Measurements from ENCODE around the gene FHL2.

The FHL2 gene

GRCh38 chr2:105421053-105421452 lies 22.2 kb upstream of the FHL2 start:
- DNase-seq (ENCODE audit: low spot score): no peak

GRCh38 chr2:105418522-105418921 lies 19.7 kb upstream of the FHL2 start:
- DNase-seq (ENCODE audit: low spot score): peak; percentile 73

DNA sequence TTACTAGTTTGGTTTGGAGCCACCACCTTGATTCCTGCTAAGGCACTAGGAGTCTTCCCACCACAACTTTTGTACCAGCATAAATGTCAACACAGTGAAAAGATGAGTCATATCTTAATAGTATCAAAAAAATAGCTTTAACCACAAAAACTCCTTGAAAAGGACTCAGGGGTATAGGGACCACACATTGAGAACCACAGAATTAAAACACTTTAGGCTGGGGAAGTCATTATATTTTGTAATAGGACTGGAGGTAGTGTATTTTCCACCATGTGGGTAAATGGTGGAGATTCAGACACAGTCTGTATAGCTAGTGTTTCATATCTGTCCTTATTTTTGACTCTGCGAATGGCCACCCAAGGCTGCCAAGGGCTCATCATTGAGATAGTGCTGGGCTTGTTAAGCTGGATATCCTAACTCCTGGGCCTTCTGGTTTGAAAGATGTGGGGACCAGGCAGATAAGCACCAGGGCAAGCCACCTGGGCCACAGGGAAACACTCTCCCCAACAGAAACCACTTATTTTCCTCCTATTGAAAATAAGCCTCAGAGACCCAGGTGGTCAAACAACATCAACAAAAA lies 19.1 kb upstream of the FHL2 start:
- DNase-seq (ENCODE audit: low spot score): peak; percentile 79

DNA sequence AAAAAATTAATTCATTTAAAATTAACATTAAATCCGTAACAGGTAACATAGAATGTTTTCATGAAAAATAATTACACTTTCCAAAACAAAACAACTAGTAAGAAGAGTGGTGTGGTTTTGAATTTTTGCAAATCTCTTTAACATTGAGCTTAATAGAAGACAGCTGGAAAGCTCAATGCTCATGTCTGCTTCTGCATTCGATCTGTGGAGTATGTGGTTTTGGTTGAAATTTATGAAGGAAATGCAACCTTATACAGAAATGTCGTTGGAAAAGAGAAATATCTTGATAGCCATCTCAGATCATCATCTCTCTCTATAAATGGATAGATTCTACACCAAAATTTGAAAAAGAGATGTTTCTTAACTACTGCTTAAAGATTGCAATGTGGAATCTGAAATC lies 17.3 kb upstream of the FHL2 start:
- DNase-seq (ENCODE audit: low spot score): no peak

- no peak for DNase-seq (ENCODE audit: low spot score)
Observed at GRCh38 chr2:105415007-105415406, 16.2 kb upstream of the FHL2 start.

DNA sequence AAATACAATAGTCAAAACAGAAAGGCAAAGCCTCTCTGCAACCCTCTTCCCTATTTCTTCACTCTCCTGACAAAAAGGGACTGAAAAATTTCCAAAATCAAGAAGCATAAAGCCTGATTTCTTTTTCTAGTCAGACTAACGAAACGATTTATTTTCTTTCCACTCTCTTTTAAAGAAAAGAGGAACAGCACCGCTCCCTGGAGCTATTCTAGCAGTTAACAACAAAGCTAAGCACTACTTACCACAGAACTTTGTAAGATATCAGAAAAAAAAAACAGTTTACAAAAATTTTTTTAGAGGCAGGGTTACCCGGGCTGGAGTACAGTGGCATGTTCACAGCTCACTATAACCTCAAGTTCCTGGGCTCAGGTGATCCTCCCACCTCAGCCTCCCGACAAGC lies 14.4 kb upstream of the FHL2 start:
- no peak for DNase-seq (ENCODE audit: low spot score)

DNA sequence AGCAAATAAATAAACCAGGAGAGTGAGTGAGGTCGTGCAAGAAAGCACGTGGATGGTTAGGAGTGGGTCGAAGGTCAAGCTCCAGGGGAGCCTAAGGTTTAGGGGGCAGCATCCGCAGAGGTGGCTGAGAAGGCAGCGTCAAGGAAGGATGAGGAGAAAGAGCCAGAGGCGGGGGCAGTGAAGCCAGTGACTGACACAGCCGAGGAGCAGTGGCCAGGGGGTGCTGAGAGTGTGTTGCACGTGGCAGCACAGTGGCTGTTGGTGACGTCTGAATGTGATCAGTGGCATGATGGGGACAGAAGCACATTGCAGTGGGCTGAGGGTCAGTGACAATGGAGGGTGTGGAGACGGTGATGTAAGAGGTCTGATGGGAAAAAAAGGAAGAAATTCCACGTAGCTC lies 13.7 kb upstream of the FHL2 start:
- no peak for DNase-seq (ENCODE audit: low spot score)

GRCh38 chr2:105411720-105412407 lies 13.0 kb upstream of the FHL2 start:
- DNase-seq (ENCODE audit: low spot score): no peak

- no peak for DNase-seq (ENCODE audit: low spot score)
Observed at GRCh38 chr2:105410554-105410953, 11.7 kb upstream of the FHL2 start.

DNA sequence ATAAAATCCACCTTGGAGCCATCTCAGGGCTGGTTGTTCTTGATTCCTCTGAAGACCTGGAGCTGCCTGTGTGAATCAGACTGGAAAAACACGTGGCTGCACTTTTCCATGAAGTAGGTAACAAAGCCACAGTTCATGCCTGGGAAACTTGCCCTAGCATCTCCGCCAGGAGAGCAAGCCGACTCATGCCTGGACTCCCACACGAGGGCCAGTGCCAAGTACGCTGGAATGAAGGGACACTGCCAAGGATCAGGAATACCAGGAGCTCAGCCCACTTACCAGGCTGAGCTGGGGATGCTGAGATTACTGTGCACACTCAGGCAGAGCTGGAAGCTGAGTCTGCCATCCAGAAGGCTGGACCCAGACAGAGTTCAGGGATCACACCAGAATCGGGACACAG lies 10.9 kb upstream of the FHL2 start:
- DNase-seq (ENCODE audit: low spot score): no peak

DNA sequence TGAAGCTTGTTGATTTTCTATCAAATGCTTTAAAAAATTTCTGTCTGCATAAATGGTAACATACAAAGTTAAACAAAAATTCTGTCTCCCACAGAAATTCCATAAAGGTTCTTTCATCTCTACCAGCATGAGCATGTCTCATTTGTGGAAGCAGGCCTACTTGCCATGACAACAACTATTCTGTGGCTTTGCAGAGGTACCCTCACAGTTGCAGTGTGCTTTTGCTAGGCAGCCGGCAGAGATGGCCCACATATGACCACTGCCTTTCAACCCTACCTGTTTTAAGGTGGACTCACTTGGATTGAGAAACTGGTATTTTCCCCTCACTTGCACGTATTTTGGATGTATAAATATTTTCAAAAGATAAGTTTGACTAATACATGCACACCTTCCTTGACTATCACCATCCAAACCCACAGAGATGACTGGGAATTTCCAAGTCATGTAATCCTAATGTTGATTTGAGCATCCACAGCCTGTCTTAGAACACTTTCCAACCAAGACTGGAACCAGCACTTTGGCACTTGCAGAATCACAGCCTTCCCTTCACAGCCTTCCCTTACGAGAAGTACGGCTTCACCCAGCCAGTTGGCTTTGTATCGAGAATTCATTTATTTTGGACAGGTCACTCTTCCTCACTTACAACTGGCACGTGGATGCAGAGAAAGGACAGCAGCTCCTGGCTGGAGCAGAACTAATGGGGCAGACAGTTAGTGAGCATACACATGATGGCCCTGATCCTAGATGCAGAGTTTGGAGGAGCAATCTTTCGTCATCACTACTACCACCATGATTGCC lies 9.3 kb upstream of the FHL2 start:
- DNase-seq (ENCODE audit: low spot score): no peak

DNA sequence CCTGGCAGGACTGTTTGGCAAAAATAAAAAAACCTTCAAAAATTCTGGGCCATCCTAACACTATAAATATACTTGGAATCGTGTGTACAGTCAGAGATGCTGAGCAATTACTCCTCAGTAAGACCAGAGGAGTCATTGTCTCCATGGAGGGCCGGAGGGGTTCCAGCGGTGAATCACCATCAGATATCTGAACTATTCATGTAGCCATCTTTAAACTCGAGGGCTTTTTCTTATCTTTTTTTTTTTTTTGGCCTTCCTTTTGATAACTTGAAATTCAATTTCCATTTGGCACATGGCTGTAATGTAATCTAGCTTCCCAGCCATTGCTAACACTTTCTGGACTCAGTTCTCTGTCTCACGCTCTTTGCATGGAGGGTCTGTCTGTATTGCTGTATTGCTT lies 7.4 kb upstream of the FHL2 start:
- no peak for DNase-seq (ENCODE audit: low spot score)

DNA sequence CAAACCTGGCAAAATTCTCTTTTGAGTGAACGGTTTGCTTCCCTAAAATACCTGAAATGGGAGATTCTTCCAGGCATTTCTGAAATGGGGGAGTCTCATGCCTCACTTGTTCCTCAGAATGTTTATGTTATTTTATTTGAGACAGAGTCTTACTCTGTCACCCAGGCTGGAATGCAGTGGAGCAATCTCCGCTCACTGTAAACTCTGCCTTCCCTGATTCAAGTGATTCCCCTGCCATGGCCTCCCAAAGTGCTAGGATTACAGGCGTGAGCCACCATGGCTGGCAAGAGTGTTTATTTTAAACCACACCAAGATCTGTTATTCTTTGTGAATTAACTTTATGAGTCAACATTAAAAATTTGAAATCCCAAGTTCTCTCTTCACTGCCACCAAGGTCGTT lies 6.4 kb upstream of the FHL2 start:
- no peak for DNase-seq (ENCODE audit: low spot score)

DNA sequence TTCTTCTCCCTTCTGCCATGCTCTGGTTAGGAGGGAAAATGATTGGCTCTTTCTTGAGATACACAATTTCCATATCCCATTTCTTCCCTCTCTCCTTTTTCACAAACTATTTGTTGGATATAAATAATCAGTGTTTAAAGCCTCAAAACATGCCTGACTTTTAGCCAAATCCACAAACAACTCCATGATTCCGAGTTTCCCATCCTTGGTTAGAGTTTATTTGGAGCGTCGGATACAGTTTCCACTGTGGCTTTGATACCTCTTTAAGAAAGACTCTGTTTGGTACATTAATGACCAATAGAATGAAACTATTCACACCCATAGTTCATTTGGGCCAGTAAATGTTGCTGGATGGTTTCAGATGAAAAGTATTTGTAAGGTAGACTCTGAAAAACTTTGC lies 5.9 kb upstream of the FHL2 start:
- no peak for DNase-seq (ENCODE audit: low spot score)

DNA sequence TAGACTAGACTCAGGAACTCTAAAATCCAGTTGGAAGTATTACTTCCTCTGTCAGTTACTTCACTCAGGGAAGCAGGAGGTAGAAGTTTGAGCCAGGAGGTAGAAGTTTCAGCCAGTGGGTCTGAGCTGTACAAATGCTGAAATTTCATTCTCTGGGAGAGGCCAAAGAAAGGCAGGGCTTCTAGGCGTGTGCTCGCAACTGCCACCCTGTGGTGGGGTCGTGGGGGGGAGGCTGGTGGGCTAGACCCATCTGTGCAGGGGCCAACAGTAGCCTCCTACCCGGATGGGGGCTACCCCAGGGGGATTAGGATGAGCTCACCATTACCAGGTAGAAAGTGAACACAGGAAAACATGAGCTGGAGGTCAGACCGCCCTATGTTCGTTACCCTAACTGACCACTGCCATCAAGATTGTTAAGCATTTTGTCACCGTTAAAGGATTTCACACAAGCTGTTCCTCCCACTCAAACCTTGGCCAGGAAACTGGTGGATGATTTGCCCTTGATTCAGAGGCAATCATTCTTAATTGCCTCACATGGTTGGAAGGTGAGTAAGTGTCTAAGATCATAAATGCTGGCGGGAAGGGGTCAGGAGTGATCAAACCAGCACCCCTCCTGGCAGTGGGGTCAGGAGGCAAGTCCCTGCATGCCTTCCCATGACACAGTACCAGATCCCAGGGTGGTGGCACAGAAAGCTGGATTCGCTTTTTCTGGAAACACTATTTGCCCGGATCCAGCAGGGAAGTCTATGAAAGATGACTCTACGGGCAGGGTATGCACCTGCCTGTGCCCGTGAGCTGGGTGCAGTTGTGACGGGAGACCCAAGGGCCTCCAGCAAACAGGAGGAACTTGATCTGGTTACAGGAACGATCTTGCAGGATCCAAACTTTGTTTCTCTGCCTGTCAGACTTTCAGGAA lies 5.2 kb upstream of the FHL2 start:
- DNase-seq (ENCODE audit: low spot score): no peak

DNA sequence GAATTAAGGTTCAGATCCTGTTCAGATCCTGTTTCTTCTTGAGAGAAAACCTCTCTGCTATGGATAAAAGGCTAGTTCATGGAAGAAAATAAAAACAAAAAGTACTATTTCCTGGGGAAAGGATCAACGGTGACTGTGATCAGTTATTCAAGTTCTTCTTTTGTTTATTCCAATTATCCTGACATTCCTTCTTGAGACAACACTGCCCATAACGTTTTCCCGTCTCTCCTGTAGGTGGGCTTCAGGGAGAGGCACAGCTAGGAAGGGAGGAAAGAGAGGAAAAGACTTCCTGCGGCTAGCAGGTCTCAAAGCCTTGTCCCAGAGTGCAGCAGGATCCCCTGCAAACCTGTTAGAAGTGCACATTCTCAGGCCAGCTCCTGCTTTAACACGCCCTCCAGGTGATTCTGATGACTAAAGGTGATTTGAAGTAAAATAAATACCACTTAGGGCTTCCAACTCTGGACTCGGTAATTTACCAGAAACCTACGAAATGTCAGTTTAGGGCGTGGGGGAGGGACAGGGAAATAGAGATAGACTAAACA lies 4.5 kb upstream of the FHL2 start:
- DNase-seq (ENCODE audit: low spot score): no peak

DNA sequence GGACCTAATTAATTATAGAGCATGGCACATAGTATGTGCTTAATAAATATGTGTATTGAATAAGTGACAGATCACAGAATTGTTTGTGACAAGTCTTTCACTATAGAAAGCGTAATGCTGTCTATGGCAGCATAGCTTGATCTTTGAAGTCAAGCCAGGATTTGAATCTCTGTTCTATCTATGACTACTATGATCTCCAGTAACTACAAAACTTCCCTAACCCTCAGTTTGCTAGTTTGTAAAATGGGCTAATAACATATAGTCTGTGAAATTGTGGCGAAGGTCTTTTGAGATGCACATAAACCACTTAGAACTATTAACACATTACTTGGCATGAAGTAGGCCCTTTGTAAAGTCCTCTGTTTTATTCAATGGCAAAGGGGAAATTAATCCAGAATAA lies 4.0 kb upstream of the FHL2 start:
- DNase-seq (ENCODE audit: low spot score): no peak

DNA sequence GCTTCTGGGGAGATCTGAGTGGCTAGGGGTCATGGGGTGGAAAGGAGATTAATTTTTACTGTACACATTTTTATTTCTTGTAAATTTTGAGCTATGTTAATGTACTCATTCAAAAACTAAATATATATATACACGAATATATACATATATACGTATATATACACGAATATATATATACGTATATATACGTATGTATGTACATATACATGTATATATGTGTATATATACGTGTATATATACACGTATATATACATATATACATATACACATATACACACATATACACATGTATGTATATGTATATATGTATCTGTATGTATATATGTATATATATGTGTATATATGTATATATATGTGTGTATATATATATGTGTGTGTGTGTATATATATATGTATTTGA lies 3.0 kb upstream of the FHL2 start:
- no peak for DNase-seq (ENCODE audit: low spot score)

GRCh38 chr2:105400138-105400540 lies 1.3 kb upstream of the FHL2 start:
- no peak for DNase-seq (ENCODE audit: low spot score)

DNA sequence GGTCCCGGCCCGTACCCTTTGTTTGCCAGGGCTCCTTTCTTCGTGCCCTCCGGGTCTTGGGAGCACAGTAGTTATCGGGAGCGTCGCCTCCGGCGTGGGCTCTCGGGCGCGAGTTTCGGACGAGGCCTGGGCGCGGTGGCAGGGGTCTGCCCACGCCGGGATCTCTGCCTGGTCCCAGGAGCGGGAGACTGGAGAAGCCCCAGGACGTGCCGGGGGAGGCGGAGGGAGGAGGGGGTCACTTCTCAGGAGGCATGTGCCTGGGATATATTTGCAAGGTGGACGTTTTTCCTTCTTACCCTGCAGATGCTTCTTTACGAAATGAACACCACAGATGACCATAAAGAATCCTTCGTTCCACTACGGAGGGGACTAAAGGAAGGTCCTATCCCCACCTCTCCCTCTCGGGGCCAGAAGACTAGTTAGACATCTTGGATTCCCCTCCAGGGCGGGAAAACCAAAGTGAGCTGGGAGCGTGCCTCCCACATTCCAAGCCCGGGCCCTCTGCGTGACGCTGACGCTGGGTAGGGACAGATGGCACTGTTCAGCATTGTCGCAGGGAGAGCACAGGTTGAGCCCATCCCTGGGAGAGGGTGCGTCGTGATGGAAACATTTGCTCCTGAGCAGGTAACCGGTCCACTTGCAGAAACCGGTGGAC lies 483 bp upstream of the FHL2 start:
- no peak for DNase-seq (ENCODE audit: low spot score)

- DNase-seq (ENCODE audit: low spot score): peak; percentile 39
Observed at GRCh38 chr2:105397953-105398335, 907 bp downstream of the FHL2 start.
